CD4-positive, alpha-beta T cell (primary cell): ENCODE data around the gene CSTF2T. TPM values are rescaled to one million over a fixed set of nuclear protein-coding genes. Genes with fewer than 3 reads are reported as not detected.

Experiments used
- ATAC-seq: fragments of 200-7000 bp; cut with Tn5 transposase; one replicate; pipeline ENCODE4 v1.10.0; 2022; ENCODE audit warnings: mild to moderate bottlenecking; ENCODE audit not compliant: poor library complexity
- CTCF ChIA-PET: fragments of 350-600 bp; sonication (Branson Sonifier 250); formaldehyde crosslinking; loops from one replicate; lab custom pipeline; 2021; ENCODE audit warnings: antibody characterized with exemption, inconsistent platforms; lab: Charles Lee
- POLR2A ChIA-PET: fragments of 350-600 bp; sonication (Branson Sonifier 250); formaldehyde crosslinking; loops from one replicate; lab custom pipeline; 2021; ENCODE audit warnings: antibody characterized with exemption, inconsistent platforms; lab: Charles Lee
- DNase-seq, 14 experiments: peaks; one replicate each; pipeline ENCODE4 v3.0.0-alpha.2; 2013 to 2020; ENCODE audit warnings: mixed read lengths in 2 of 14
- H3K27ac ChIP-seq, 2 donors: one replicate each; pipeline versions ENCODE4 v1.5.1 to v1.7.0; 2013; ENCODE audit warnings: low read length in 2 of 2, low read depth in 1 of 2, mild to moderate bottlenecking in 1 of 2
- H3K27me3 ChIP-seq, 2 experiments: 1 replicate in 1 of 2; 2 replicates in 1 of 2; pipeline versions ENCODE4 v1.6.1 to v1.7.0; 2013; ENCODE audit warnings: low read length in 2 of 2, control low read depth in 1 of 2, mild to moderate bottlenecking in 1 of 2, moderate library complexity in 1 of 2; ENCODE audit not compliant: insufficient read depth in 2 of 2, control insufficient read depth in 1 of 2
- H3K36me3 ChIP-seq: one replicate; pipeline ENCODE4 v1.6.1; 2013; ENCODE audit warnings: low read length, control low read depth; ENCODE audit not compliant: insufficient read depth
- H3K4me1 ChIP-seq: one replicate; pipeline ENCODE4 v1.6.1; 2013; ENCODE audit warnings: low read length, control low read depth; ENCODE audit not compliant: insufficient read depth
- H3K4me3 ChIP-seq: one replicate; pipeline ENCODE4 v1.5.1; 2013; ENCODE audit warnings: mild to moderate bottlenecking, low read length, moderate library complexity
- H3K9me3 ChIP-seq, 2 experiments: 1 replicate in 1 of 2; 2 replicates in 1 of 2; pipeline versions ENCODE4 v1.6.1 to v1.7.0; 2013; ENCODE audit warnings: low read length in 2 of 2, mild to moderate bottlenecking in 2 of 2, control low read depth in 1 of 2, moderate library complexity in 1 of 2; ENCODE audit not compliant: control insufficient read depth in 1 of 2, insufficient read depth in 1 of 2
- H3K27ac Mint-ChIP-seq: one replicate; pipeline ENCODE4 v1.8.0; 2020; ENCODE audit warnings: mixed read lengths
- H3K27me3 Mint-ChIP-seq: one replicate; pipeline ENCODE4 v1.8.0; 2021; ENCODE audit warnings: mixed read lengths
- H3K36me3 Mint-ChIP-seq: one replicate; pipeline ENCODE4 v1.8.0; 2021; ENCODE audit warnings: low read depth, mixed read lengths
- H3K4me1 Mint-ChIP-seq: one replicate; pipeline ENCODE4 v1.8.0; 2021; ENCODE audit warnings: low read depth, mixed read lengths
- H3K4me3 Mint-ChIP-seq: one replicate; pipeline ENCODE4 v1.8.0; 2020; ENCODE audit warnings: mild to moderate bottlenecking, mixed read lengths
- H3K9me3 Mint-ChIP-seq: one replicate; pipeline ENCODE4 v1.8.0; 2020; ENCODE audit warnings: mixed read lengths
- CTCF ChIP-seq: fragments of 200-600 bp; IDR thresholded peaks from one replicate; pipeline ENCODE4 v1.8.0; 2022; ENCODE audit warnings: antibody characterized with exemption, mild to moderate bottlenecking
- intact Hi-C, 2 experiments: fragments of 100-400 bp; cut with DNase I in 1 of 2; cut with micrococcal nuclease in 1 of 2; formaldehyde crosslinking; loops; one replicate each; pipeline versions ENCODE4 v1.15.1 to v1.9.0; 2023 to 2025; cut with DNase I, micrococcal nuclease
- total RNA-seq, 174 experiments: library from RNA in 2 of 174; stranded (reverse) in 2 of 174; gene quantifications; one replicate each; pipeline ENCODE4 v1.2.3 and lab custom pipeline; 2021 to 2026

CSTF2T gene
- total RNA-seq, 2 experiments from 2014 or later, result 28.4 to 29.6 TPM

- Mint-ChIP-seq H3K36me3 (no peaks in the 10 kb centered on the region), H3K4me3 (no peak overlapping the region), H3K4me1 (no peaks in the 10 kb centered on the region), H3K27ac (no peak overlapping the region), H3K27me3 (no peaks in the 10 kb centered on the region), H3K9me3 (no peaks in the 10 kb centered on the region)
- DNase-seq, result no peak
- TF ChIP-seq CTCF, result no peak
- ChIA-PET POLR2A (no interaction called here), CTCF (no interaction called here)
- H3K27ac ChIP-seq, result no peak overlapping the region
- H3K27me3 ChIP-seq, result no peaks in the 10 kb centered on the region
- intact Hi-C loops, result no loop called here
- H3K9me3 ChIP-seq, result no peaks in the 10 kb centered on the region
- no peak for ATAC-seq
- H3K4me3 ChIP-seq, result no peak overlapping the region
- no peaks in the 10 kb centered on the region for H3K36me3 ChIP-seq
- H3K4me1 ChIP-seq, result no peaks in the 10 kb centered on the region
These were observed 50.3 kb downstream of the CSTF2T start for GRCh38 chr10:51649064-51649463.
